A549 (cell line): ENCODE data around the gene SYT4.

ENCODE experiments used
- CTCF ChIP-seq: fragments of >200 bp; sonication (Bioruptor Twin); formaldehyde crosslinking; IDR thresholded peaks from 3 replicates; pipeline ENCODE4 v1.5.1; 2016
- EP300 ChIP-seq, 2 experiments: fragments of >200 bp; sonication (Bioruptor Twin); formaldehyde crosslinking; IDR thresholded peaks; 2 replicates in 1 of 2; 3 replicates in 1 of 2; pipeline ENCODE4 v1.6.1; 2016 to 2017
- NFE2L2 ChIP-seq: fragments of 150-350 bp; conservative IDR thresholded peaks from 2 replicates; pipeline ENCODE4 v1.6.1; 2014; ENCODE audit warnings: low read length
- POLR2A ChIP-seq: IDR thresholded peaks from 2 replicates; pipeline ENCODE4 v1.6.1; 2012; ENCODE audit warnings: mild to moderate bottlenecking, low read length
- RAD21 ChIP-seq, 2 experiments: fragments of >200 bp in 1 of 2; sonication (Bioruptor Twin) in 1 of 2; formaldehyde crosslinking in 1 of 2; IDR thresholded peaks in 1 of 2; conservative IDR thresholded peaks in 1 of 2; 2 replicates in 1 of 2; 3 replicates in 1 of 2; pipeline ENCODE4 v1.6.1; 2012 to 2018; ENCODE audit warnings: inconsistent platforms in 1 of 2
- RFX5 ChIP-seq: fragments of 450-650 bp; IDR thresholded peaks from 2 replicates; pipeline ENCODE4 v1.7.1; 2014; ENCODE audit warnings: antibody characterized with exemption, mild to moderate bottlenecking, moderate library complexity
- SMC3 ChIP-seq: fragments of >200 bp; sonication (Bioruptor Twin); formaldehyde crosslinking; IDR thresholded peaks from 3 replicates; pipeline ENCODE4 v1.6.1; 2018; ENCODE audit warnings: inconsistent platforms

- TF ChIP-seq NFE2L2 (no peak), CTCF (no peak), SMC3 (no peak), RFX5 (no peak), POLR2A (no peak), EP300 (IDR thresholded peaks at IDR 0.05) (no peak), RAD21 (conservative IDR thresholded peaks at IDR 0.05 in 1 of 2, IDR thresholded peaks at IDR 0.05 in 1 of 2) (no peak)
Measured at GRCh38 chr18:43265465-43265864, 11.8 kb downstream of the SYT4 start.
